ENCODE results near the gene EPN1. TPM values are rescaled to one million over a fixed set of nuclear protein-coding genes. Genes with fewer than 3 reads are reported as not detected.

The EPN1 gene
- total and polyA plus RNA-seq, 11 donors = 125 to 377 (median 188) TPM

GRCh38 chr19:55643003-55643886, 31.8 kb upstream of the EPN1 start, which contains the start of gene ZNF581:
TSS of gene ZNF581 (plus strand) at chr19:55643649. CDS start at chr19:55644572, 923 bp downstream.
- peaks cover 14 to 75% (median 49%) of the 10 kb centered on the region in 12 donors for H3K4me1 ChIP-seq
- DNase-seq (peak; percentile 72 to 89 (median 75)), ATAC-seq (peak; percentile 20 to 67 (median 44))
- intact Hi-C loops (cut with DNase I) = no loop called here
- 2 to 3% (median 2%) methylated on average over 51 to 56 of the region's 56 CpGs for WGBS, 4 donors
- TF ChIP-seq POLR2A (IDR thresholded peaks at IDR 0.05) (peak in 1 of 2 donors; percentile 38), CTCF (IDR thresholded peaks at IDR 0.05) (no peak)
- H3K27ac ChIP-seq = peak within 1 kb of the TSS; percentile 59 to 96 (median 92)
- H3K4me3 ChIP-seq = peak within 1 kb of the TSS; percentile 64 to 98 (median 84)
- no peaks in the 10 kb centered on the region for H3K27me3 ChIP-seq
- peaks cover 0 to 19% (median 13%) of the 10 kb centered on the region in 9 donors for H3K36me3 ChIP-seq
- H3K9me3 ChIP-seq = no peaks in the 10 kb centered on the region

- Histone ChIP-seq H3K27ac (peak overlapping the region; percentile 59 to 96 (median 90)), H3K9me3 (no peaks in the 10 kb centered on the region), H3K4me3 (peak overlapping the region; percentile 64 to 98 (median 84)), H3K27me3 (no peaks in the 10 kb centered on the region), H3K36me3 (peaks cover 0 to 15% (median 13%) of the 10 kb centered on the region in 9 donors), H3K4me1 (peaks cover 14 to 75% (median 55%) of the 10 kb centered on the region in 12 donors)
- DNase-seq (no peak), ATAC-seq (no peak)
- TF ChIP-seq POLR2A (IDR thresholded peaks at IDR 0.05) (no peak), CTCF (IDR thresholded peaks at IDR 0.05) (no peak)
- WGBS, 4 donors = 0 to 1% (median 0%) methylated on average over 11 to 15 of the region's 15 CpGs
- intact Hi-C loops (cut with DNase I) = no loop called here
These were observed 31.2 kb upstream of the EPN1 start for GRCh38 chr19:55643887-55644176.

- Histone ChIP-seq H3K27me3 (no peaks in the 10 kb centered on the region), H3K4me1 (peaks cover 14 to 75% (median 55%) of the 10 kb centered on the region in 12 donors), H3K4me3 (peak overlapping the region; percentile 64 to 98 (median 84)), H3K9me3 (no peaks in the 10 kb centered on the region), H3K36me3 (peaks cover 0 to 15% (median 13%) of the 10 kb centered on the region in 9 donors), H3K27ac (peak overlapping the region in 10 of 12 donors; percentile 74 to 96 (median 90))
- TF ChIP-seq CTCF (IDR thresholded peaks at IDR 0.05) (no peak), POLR2A (IDR thresholded peaks at IDR 0.05) (no peak)
- ATAC-seq = no peak
- intact Hi-C loops (cut with DNase I) = no loop called here
- WGBS, 4 donors = 47 to 51% (median 49%) methylated on average over 11 to 12 of the region's 12 CpGs
- no peak for DNase-seq
These were observed 30.7 kb upstream of the EPN1 start for GRCh38 chr19:55644191-55644833.

Measured in heart left ventricle (tissue), 16 donors.